H1 (cell line): ENCODE results near the gene MMD. TPM values are rescaled to one million over a fixed set of nuclear protein-coding genes. Genes with fewer than 3 reads are reported as not detected.

Source experiments
- EGR1 ChIP-seq: IDR thresholded peaks from 2 replicates; pipeline ENCODE4 v1.6.1; 2011; ENCODE audit warnings: low read depth, low read length, borderline replicate concordance
- GABPA ChIP-seq: IDR thresholded peaks from 2 replicates; pipeline ENCODE4 v1.6.1; 2011; ENCODE audit warnings: mild to moderate bottlenecking, low read length, moderate library complexity, borderline replicate concordance; ENCODE audit not compliant: insufficient read depth
- PHF8 ChIP-seq: fragments of 200-600 bp; sonication (generic); conservative IDR thresholded peaks from 2 replicates; pipeline ENCODE4 v1.7.1; 2012; ENCODE audit warnings: low read depth, mild to moderate bottlenecking, inconsistent platforms, low read length, moderate library complexity
- RBBP5 ChIP-seq: IDR thresholded peaks from 2 replicates; pipeline ENCODE4 v1.7.1; 2012; ENCODE audit warnings: low read depth, mild to moderate bottlenecking, inconsistent platforms, low read length, moderate library complexity, borderline replicate concordance
- polyA plus RNA-seq, 7 experiments: library from polyadenylated mRNA; depleted of rRNA in 3 of 7; stranded (reverse) in 5 of 7; unstranded in 2 of 7; fragments of >200 nt in 5 of 7; fragments of 200-250 nt in 2 of 7; gene quantifications; 1 replicate in 5 of 7; 2 replicates in 1 of 7; 4 replicates in 1 of 7; pipeline versions ENCODE4 v1.2.1 to v1.2.3, GENCODE V29; 2011 to 2013; ENCODE audit warnings: missing spikeins in 2 of 7, mixed read lengths in 2 of 7
- total RNA-seq: library from RNA; stranded (reverse); fragmentation: NEBNext Ultra II Directional; extraction: Animal tissue kit (Norgen Biotek cat#: 25700); gene quantifications from 2 replicates; pipeline ENCODE4 v1.2.1, GENCODE V29; 2021
- TF ChIP-seq, protein P1 (sequence below): IDR thresholded peaks from 2 replicates; pipeline ENCODE4 v1.6.1; 2011; ENCODE audit warnings: low read depth, mild to moderate bottlenecking, low read length; ENCODE audit not compliant: insufficient read depth

The MMD gene
- total and polyA plus RNA-seq, 2 of the 8 experiments (the other 6 are each of a cell fraction or from before 2014, with no cell fraction given), result 28.2 to 37.8 TPM

DNA sequence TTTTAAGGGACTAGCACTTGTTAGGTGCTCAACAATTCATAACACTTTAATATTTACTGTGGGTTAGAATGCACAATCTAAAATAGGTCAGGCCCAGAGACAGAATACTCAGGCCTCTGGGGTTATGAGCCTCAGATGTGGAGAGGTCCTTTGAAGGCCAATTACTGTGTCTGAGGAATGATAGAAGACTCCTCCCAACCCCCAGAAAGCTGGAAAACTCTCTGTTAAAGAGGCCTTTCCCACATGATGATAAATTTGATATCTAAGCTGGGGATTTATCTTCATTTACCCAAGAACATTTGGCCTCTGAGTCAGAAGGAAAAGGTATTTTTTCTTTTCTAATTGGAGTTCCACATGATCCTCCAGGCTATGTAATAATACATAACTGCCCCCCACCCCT is 41.1 kb upstream of the MMD start (continued):
- TF ChIP-seq, protein P1, sequence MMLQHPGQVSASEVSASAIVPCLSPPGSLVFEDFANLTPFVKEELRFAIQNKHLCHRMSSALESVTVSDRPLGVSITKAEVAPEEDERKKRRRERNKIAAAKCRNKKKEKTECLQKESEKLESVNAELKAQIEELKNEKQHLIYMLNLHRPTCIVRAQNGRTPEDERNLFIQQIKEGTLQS, result no peak
- TF ChIP-seq EGR1 (no peak), RBBP5 (no peak), PHF8 (no peak), GABPA (no peak)
